GM12878 (cell line): ENCODE results near the gene ZNF222. TPM values are rescaled to one million over a fixed set of nuclear protein-coding genes. Genes with fewer than 3 reads are reported as not detected.

Experiments used
- ATAC-seq: fragments of 200-7000 bp; cut with Tn5 transposase; 3 replicates; pipeline ENCODE4 v1.9.1; 2020; ENCODE audit warnings: mild to moderate bottlenecking, moderate library complexity
- BruUV-seq: library from RNA; stranded (reverse); fragments of 400-500 nt; replicated peaks from 2 replicates; lab custom pipeline; 2021; lab: Mats Ljungman, UMichigan
- CTCF ChIA-PET: fragments of 300-600 bp; sonication (Branson Sonifier 250); formaldehyde crosslinking; extraction: SDS; loops from one replicate; lab custom pipeline; 2021; ENCODE audit warnings: inconsistent platforms; lab: Yijun Ruan, JAX
- POLR2A ChIA-PET: fragments of 350-600 bp; formaldehyde crosslinking; extraction: SDS; loops from one replicate; lab custom pipeline; 2021; ENCODE audit warnings: inconsistent platforms; lab: Charles Lee
- RAD21 ChIA-PET: fragments of 300-600 bp; sonication (Branson Sonifier 250); formaldehyde crosslinking; loops from one replicate; lab custom pipeline; 2023; ENCODE audit warnings: antibody characterized with exemption; ENCODE audit not compliant: unreplicated experiment; lab: Charles Lee
- SMC1A ChIA-PET: fragments of 300-600 bp; sonication (Branson Sonifier 250); formaldehyde crosslinking; loops from one replicate; lab custom pipeline; 2023; ENCODE audit not compliant: unreplicated experiment, uncharacterized antibody; lab: Charles Lee
- DNase-seq: peaks from one replicate; pipeline ENCODE4 v3.0.0-alpha.2; 2011; ENCODE audit warnings: low read depth, low spot score
- FAIRE-seq: peaks from 3 replicates; lab custom pipeline; 2011; peaks lifted over from hg19 to GRCh38; lab: Jason Lieb, UNC
- H2AFZ ChIP-seq: 2 replicates; pipeline ENCODE4 v1.6.0; 2011; ENCODE audit warnings: low read depth, low read length, control low read depth; ENCODE audit not compliant: control insufficient read depth
- H3K27ac ChIP-seq: 2 replicates; pipeline ENCODE4 v1.5.1; 2011; ENCODE audit warnings: control low read depth; ENCODE audit not compliant: control insufficient read depth, insufficient read depth
- H3K27me3 ChIP-seq, 2 experiments: replicated peaks in 1 of 2; 2 replicates each; pipeline versions ENCODE4 v1.6.0 to v1.6.1; 2011; ENCODE audit warnings: low read length in 1 of 2; ENCODE audit not compliant: control insufficient read depth in 2 of 2, insufficient read depth in 2 of 2
- H3K36me3 ChIP-seq, 2 experiments: 2 replicates each; pipeline ENCODE4 v1.5.1; 2011; ENCODE audit warnings: low read length in 1 of 2; ENCODE audit not compliant: control insufficient read depth in 2 of 2, insufficient read depth in 2 of 2
- H3K4me1 ChIP-seq: 2 replicates; pipeline ENCODE4 v1.6.1; 2011; ENCODE audit warnings: mild to moderate bottlenecking, low read length, moderate library complexity, mixed read lengths; ENCODE audit not compliant: control insufficient read depth, insufficient read depth
- H3K4me2 ChIP-seq: 2 replicates; pipeline ENCODE4 v1.6.0; 2011; ENCODE audit warnings: control low read depth; ENCODE audit not compliant: control insufficient read depth, insufficient read depth
- H3K4me3 ChIP-seq: fragments of 200-600 bp; sonication (generic); 2 replicates; pipeline ENCODE4 v1.5.1; 2016
- H3K79me2 ChIP-seq: 2 replicates; pipeline ENCODE4 v1.6.0; 2011; ENCODE audit warnings: low read length; ENCODE audit not compliant: control insufficient read depth, insufficient read depth
- H3K9ac ChIP-seq: 2 replicates; pipeline ENCODE4 v1.8.0; 2011; ENCODE audit warnings: low read length, control low read depth, mixed read lengths; ENCODE audit not compliant: control insufficient read depth, insufficient read depth
- H3K9me3 ChIP-seq: replicated peaks from 3 replicates; pipeline ENCODE4 v1.5.1; 2011; ENCODE audit warnings: mild to moderate bottlenecking, low read length; ENCODE audit not compliant: control insufficient read depth, insufficient read depth
- H4K20me1 ChIP-seq: 2 replicates; pipeline ENCODE4 v1.6.0; 2011; ENCODE audit not compliant: control insufficient read depth, insufficient read depth
- CHD4 ChIP-seq: fragments of 200-600 bp; sonication (generic); IDR thresholded peaks from 2 replicates; pipeline ENCODE4 v1.6.1; 2016; ENCODE audit warnings: mild to moderate bottlenecking
- IRF4 ChIP-seq: IDR thresholded peaks from 2 replicates; pipeline ENCODE4 v1.6.1; 2011; ENCODE audit warnings: low read depth, low read length
- NR2F1 ChIP-seq: fragments of 450-650 bp; conservative IDR thresholded peaks from 2 replicates; pipeline ENCODE4 v1.6.1; 2017; ENCODE audit warnings: mild to moderate bottlenecking
- RAD21 ChIP-seq: IDR thresholded peaks from 2 replicates; pipeline ENCODE4 v1.6.1; 2011; ENCODE audit warnings: mild to moderate bottlenecking, low read depth, low read length, moderate library complexity; ENCODE audit not compliant: insufficient read depth
- RAD51 ChIP-seq: fragments of 450-650 bp; IDR thresholded peaks from 2 replicates; pipeline ENCODE4 v1.6.1; 2016; ENCODE audit warnings: moderate library complexity, mild to moderate bottlenecking, inconsistent platforms
- SIX5 ChIP-seq: IDR thresholded peaks from 2 replicates; pipeline ENCODE4 v1.6.1; 2011; ENCODE audit warnings: mild to moderate bottlenecking, low read depth, low read length, moderate library complexity; ENCODE audit not compliant: severe bottlenecking
- WGBS: methylation state at CpG from one replicate; pipeline ENCODE4 v1.1.6; 2016; ENCODE audit warnings: low lambda C conversion rate; ENCODE audit not compliant: insufficient replicate concordance, insufficient coverage; ENCODE audit errors: missing lambda C conversion rate; 5-methylcytosine and 5-hydroxymethylcytosine counted together
- in situ Hi-C: fragments of 300-500 bp; cut with MboI; formaldehyde crosslinking; loops from 9 replicates; pipeline ENCODE4 v1.14.3; 2018; ENCODE audit warnings: mixed read lengths
- intact Hi-C: fragments of 100-400 bp; cut with micrococcal nuclease; formaldehyde crosslinking; loops from one replicate; pipeline ENCODE4 v1.14.2; 2022; ENCODE audit not compliant: unreplicated experiment
- polyA plus RNA-seq, 11 experiments: library from polyadenylated mRNA; depleted of rRNA in 4 of 11; unstranded in 6 of 11; stranded (reverse) in 5 of 11; fragments of >200 nt; fragmentation: Nextera tagmentation in 4 of 11; fragmentation: Illumina TruSeq in 1 of 11; extraction: Ambion mirVana in 4 of 11; extraction: Trizol in 1 of 11; gene quantifications; 1 replicate in 1 of 11; 2 replicates in 10 of 11; pipeline versions ENCODE4 v1.2.1 to v1.2.3, GENCODE V29; 2011 to 2016; ENCODE audit warnings: inconsistent platforms in 2 of 11, missing spikeins in 2 of 11, low read depth in 1 of 11
- total RNA-seq, 4 experiments: library from RNA; depleted of rRNA in 3 of 4; stranded (reverse); fragments of >200 nt in 3 of 4; fragmentation: Illumina TruSeq in 1 of 4; extraction: Trizol in 1 of 4; gene quantifications; 2 replicates each; pipeline versions ENCODE4 v1.2.1 to v1.2.3, GENCODE V29; 2013 to 2021
- TF ChIP-seq, protein P1 (sequence below), 3 experiments: IDR thresholded peaks in 2 of 3; conservative IDR thresholded peaks in 1 of 3; 2 replicates each; pipeline ENCODE4 v1.5.1; 2011; ENCODE audit warnings: low read depth in 3 of 3, low read length in 3 of 3, mild to moderate bottlenecking in 3 of 3, control low read depth in 2 of 3, moderate library complexity in 2 of 3, inconsistent platforms in 1 of 3, mixed read lengths in 1 of 3; ENCODE audit not compliant: control insufficient read depth in 2 of 3, insufficient read depth in 1 of 3; ENCODE audit errors: extremely low read depth in 1 of 3
- TF ChIP-seq, protein P2 (sequence below): fragments of 450-650 bp; IDR thresholded peaks from 2 replicates; pipeline ENCODE4 v1.6.1; 2018; ENCODE audit warnings: mild to moderate bottlenecking, low read depth, moderate library complexity; ENCODE audit not compliant: partially characterized antibody

ZNF222 gene
- total and polyA plus RNA-seq, 10 of the 15 experiments (the other 5 are each of a cell fraction or from before 2014, with no cell fraction given) = 2.3 to 5.9 (median 4.2) TPM

DNA sequence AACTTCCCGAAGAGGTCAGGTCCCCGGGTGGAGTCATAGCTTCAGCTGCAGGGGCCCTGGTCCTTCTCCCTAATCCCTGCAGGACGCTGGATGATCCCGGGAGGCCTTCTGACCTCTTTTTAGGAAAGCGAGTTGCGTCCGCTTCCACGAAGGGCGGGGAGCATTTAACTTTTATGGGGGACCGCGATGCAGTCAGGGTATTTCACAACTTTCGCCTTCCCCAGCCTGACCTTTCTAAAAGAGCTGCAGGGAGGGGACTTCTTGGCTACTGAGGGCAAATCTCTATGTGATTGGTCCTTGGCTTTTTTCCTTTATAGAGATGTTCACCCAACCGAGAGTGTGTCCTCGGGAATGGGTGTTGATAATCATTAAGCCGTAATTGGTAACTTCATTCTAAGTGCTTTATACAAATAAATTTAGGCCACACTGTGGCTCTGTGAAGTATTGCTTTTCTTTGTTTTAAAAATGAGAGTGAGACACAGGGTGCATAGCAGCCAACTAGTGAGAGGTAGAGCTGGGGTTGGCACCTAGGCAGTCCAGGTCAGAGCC lies 21.6 kb upstream of the ZNF222 start (continued):
- TF ChIP-seq NR2F1 (peak; percentile 42), SIX5 (no peak), RAD21 (0 out of 2 replicates have a peak, but pooled peaks have one; percentile 4), IRF4 (no peak), CHD4 (no peak)
- TF ChIP-seq, protein P1, sequence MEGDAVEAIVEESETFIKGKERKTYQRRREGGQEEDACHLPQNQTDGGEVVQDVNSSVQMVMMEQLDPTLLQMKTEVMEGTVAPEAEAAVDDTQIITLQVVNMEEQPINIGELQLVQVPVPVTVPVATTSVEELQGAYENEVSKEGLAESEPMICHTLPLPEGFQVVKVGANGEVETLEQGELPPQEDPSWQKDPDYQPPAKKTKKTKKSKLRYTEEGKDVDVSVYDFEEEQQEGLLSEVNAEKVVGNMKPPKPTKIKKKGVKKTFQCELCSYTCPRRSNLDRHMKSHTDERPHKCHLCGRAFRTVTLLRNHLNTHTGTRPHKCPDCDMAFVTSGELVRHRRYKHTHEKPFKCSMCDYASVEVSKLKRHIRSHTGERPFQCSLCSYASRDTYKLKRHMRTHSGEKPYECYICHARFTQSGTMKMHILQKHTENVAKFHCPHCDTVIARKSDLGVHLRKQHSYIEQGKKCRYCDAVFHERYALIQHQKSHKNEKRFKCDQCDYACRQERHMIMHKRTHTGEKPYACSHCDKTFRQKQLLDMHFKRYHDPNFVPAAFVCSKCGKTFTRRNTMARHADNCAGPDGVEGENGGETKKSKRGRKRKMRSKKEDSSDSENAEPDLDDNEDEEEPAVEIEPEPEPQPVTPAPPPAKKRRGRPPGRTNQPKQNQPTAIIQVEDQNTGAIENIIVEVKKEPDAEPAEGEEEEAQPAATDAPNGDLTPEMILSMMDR (IDR thresholded peaks at IDR 0.05 in 2 of 3, conservative IDR thresholded peaks at IDR 0.05 in 1 of 3; ENCODE audit: control insufficient read depth in 2 of 3, extremely low read depth in 1 of 3, insufficient read depth in 1 of 3, low read depth in 3 of 3, low read length in 3 of 3) = peak in 1 of 3 experiments; percentile 15; a peak in 1 of 6 replicates

DNA sequence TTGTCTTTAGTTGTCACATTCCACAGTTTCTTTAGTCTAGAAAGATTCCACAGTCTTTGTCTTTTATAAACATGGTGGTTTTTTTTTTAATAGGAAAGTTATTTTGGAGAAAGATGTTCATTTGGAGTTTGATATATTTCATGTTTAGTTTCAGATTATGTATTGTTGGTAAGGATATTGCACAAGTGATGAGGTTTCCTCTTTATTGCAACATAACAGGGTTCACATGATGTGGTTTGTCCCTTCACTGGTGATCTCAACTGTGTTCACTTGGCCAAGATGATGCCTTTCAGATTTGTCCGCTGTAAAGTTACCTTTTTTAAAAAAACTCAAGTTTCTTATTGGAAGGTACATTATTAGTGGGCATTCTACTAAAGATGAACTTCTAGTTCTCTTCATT lies 19.2 kb upstream of the ZNF222 start:
- ChIA-PET RAD21 (no interaction called here), POLR2A (no interaction called here), SMC1A (no interaction called here), CTCF (no interaction called here)
- Histone ChIP-seq H3K9me3 (peaks cover 23% of the 10 kb centered on the region), H3K4me2 (no peak overlapping the region), H4K20me1 (no peaks in the 10 kb centered on the region), H3K9ac (no peak overlapping the region), H3K27me3 (no peaks in the 10 kb centered on the region), H2AFZ (no peak overlapping the region), H3K4me3 (no peak overlapping the region), H3K27ac (no peak overlapping the region), H3K79me2 (peaks cover 12% of the 10 kb centered on the region), H3K4me1 (peaks cover 7% of the 10 kb centered on the region), H3K36me3 (peaks cover 8 to 32% of the 10 kb centered on the region in 2 experiments)
- no peak for TF ChIP-seq RAD51
- TF ChIP-seq, protein P2, sequence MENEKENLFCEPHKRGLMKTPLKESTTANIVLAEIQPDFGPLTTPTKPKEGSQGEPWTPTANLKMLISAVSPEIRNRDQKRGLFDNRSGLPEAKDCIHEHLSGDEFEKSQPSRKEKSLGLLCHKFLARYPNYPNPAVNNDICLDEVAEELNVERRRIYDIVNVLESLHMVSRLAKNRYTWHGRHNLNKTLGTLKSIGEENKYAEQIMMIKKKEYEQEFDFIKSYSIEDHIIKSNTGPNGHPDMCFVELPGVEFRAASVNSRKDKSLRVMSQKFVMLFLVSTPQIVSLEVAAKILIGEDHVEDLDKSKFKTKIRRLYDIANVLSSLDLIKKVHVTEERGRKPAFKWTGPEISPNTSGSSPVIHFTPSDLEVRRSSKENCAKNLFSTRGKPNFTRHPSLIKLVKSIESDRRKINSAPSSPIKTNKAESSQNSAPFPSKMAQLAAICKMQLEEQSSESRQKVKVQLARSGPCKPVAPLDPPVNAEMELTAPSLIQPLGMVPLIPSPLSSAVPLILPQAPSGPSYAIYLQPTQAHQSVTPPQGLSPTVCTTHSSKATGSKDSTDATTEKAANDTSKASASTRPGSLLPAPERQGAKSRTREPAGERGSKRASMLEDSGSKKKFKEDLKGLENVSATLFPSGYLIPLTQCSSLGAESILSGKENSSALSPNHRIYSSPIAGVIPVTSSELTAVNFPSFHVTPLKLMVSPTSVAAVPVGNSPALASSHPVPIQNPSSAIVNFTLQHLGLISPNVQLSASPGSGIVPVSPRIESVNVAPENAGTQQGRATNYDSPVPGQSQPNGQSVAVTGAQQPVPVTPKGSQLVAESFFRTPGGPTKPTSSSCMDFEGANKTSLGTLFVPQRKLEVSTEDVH = no peak
- in situ Hi-C loops (no loop called here), intact Hi-C loops (no loop called here)
- ATAC-seq = no peak
- no TSS peak for BruUV-seq
- no peak for FAIRE-seq
- WGBS = 91% methylated on average over 1 of the region's 1 CpG
- DNase-seq = no peak
